ENCODE results near the gene SEPTIN11. TPM values are rescaled to one million over a fixed set of nuclear protein-coding genes. Genes with fewer than 3 reads are reported as not detected.
A peak's percentile ranks its signal among the peaks of the same experiment; 100 is the strongest.

Gene SEPTIN11
- total RNA-seq, 1 donor from 2014 or later = 149 TPM

GRCh38 chr4:76931576-76932276 is 17.8 kb upstream of the SEPTIN11 start:
- H3K27ac Mint-ChIP-seq = no peak overlapping the region
- no peaks in the 10 kb centered on the region for H3K27me3 Mint-ChIP-seq
- TF ChIP-seq, protein P1, sequence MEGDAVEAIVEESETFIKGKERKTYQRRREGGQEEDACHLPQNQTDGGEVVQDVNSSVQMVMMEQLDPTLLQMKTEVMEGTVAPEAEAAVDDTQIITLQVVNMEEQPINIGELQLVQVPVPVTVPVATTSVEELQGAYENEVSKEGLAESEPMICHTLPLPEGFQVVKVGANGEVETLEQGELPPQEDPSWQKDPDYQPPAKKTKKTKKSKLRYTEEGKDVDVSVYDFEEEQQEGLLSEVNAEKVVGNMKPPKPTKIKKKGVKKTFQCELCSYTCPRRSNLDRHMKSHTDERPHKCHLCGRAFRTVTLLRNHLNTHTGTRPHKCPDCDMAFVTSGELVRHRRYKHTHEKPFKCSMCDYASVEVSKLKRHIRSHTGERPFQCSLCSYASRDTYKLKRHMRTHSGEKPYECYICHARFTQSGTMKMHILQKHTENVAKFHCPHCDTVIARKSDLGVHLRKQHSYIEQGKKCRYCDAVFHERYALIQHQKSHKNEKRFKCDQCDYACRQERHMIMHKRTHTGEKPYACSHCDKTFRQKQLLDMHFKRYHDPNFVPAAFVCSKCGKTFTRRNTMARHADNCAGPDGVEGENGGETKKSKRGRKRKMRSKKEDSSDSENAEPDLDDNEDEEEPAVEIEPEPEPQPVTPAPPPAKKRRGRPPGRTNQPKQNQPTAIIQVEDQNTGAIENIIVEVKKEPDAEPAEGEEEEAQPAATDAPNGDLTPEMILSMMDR (conservative IDR thresholded peaks at IDR 0.05) = no peak
- H3K4me3 Mint-ChIP-seq = no peak overlapping the region
- DNase-seq (ENCODE audit: extremely low spot score, unreplicated experiment) = no peak
- H3K4me1 Mint-ChIP-seq (ENCODE audit: unreplicated experiment) = no peaks in the 10 kb centered on the region
- no peaks in the 10 kb centered on the region for H3K36me3 Mint-ChIP-seq
- H3K9me3 Mint-ChIP-seq = no peaks in the 10 kb centered on the region

- no peaks in the 10 kb centered on the region for H3K27me3 Mint-ChIP-seq
- H3K27ac Mint-ChIP-seq = no peak overlapping the region
- H3K36me3 Mint-ChIP-seq = peaks cover 16% of the 10 kb centered on the region
- H3K4me3 Mint-ChIP-seq = no peak overlapping the region
- peaks cover 10% of the 10 kb centered on the region for H3K9me3 Mint-ChIP-seq
- DNase-seq (ENCODE audit: extremely low spot score, unreplicated experiment) = no peak
- TF ChIP-seq, protein P1 (conservative IDR thresholded peaks at IDR 0.05) = no peak
- H3K4me1 Mint-ChIP-seq (ENCODE audit: unreplicated experiment) = no peaks in the 10 kb centered on the region
These were observed 10.4 kb upstream of the SEPTIN11 start for GRCh38 chr4:76939184-76939583.

DNA sequence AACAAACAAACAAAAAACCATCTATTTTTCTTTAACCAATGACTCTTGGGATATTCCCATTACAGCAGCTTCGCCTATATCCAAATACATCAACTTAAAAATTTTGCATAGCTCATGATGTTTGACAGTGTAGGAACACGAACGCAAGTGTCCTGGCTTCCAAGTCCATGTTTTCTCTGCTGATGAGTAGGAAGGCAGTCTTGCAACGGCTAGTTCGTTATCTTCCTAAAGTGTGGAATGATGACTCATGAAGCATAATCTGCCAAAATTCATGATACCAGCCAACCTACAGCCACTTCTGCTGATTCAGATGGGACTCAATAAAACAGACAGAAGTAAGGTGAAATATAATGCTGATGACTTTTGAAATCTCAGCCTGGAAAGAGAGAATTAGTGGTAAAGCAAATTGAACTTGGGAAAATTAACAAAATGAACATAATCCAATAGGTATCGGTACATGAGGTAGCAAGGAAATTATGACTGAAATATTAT is 6.4 kb upstream of the SEPTIN11 start:
- H3K4me3 Mint-ChIP-seq = no peak overlapping the region
- H3K27me3 Mint-ChIP-seq = no peaks in the 10 kb centered on the region
- no peaks in the 10 kb centered on the region for H3K4me1 Mint-ChIP-seq (ENCODE audit: unreplicated experiment)
- H3K9me3 Mint-ChIP-seq = peaks cover 6% of the 10 kb centered on the region
- TF ChIP-seq, protein P1 (conservative IDR thresholded peaks at IDR 0.05) = no peak
- H3K27ac Mint-ChIP-seq = no peak overlapping the region
- DNase-seq (ENCODE audit: extremely low spot score, unreplicated experiment) = no peak
- H3K36me3 Mint-ChIP-seq = peaks cover 25% of the 10 kb centered on the region

DNA sequence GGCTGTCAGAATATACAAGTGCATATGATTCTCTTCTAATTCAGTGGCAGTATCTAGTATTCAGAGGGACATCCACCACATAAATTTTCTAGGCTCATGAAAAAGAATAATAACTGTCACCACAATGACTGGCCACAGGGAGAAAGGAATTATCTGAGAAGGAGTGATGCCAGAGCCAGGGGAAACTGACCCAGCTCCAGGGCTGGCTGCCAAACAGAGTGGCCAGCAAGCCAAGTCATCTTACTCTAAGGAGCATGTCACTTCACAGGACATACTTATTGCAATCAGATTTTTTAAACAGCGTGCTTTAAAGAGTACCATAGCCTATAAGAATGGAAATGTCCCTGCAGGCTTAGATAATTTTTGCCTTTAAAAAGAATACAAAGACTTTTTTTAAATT is 5.8 kb upstream of the SEPTIN11 start:
- peaks cover 6% of the 10 kb centered on the region for H3K9me3 Mint-ChIP-seq
- no peaks in the 10 kb centered on the region for H3K4me1 Mint-ChIP-seq (ENCODE audit: unreplicated experiment)
- no peak overlapping the region for H3K4me3 Mint-ChIP-seq
- TF ChIP-seq, protein P1 (conservative IDR thresholded peaks at IDR 0.05) = no peak
- peaks cover 25% of the 10 kb centered on the region for H3K36me3 Mint-ChIP-seq
- no peak for DNase-seq (ENCODE audit: extremely low spot score, unreplicated experiment)
- H3K27ac Mint-ChIP-seq = no peak overlapping the region
- no peaks in the 10 kb centered on the region for H3K27me3 Mint-ChIP-seq

GRCh38 chr4:76947369-76947768 is 2.2 kb upstream of the SEPTIN11 start:
- peaks cover 16% of the 10 kb centered on the region for H3K36me3 Mint-ChIP-seq
- no peak for DNase-seq (ENCODE audit: extremely low spot score, unreplicated experiment)
- peak overlapping the region; percentile 76 for H3K4me3 Mint-ChIP-seq
- peaks cover 13% of the 10 kb centered on the region for H3K4me1 Mint-ChIP-seq (ENCODE audit: unreplicated experiment)
- H3K27me3 Mint-ChIP-seq = no peaks in the 10 kb centered on the region
- no peak overlapping the region for H3K27ac Mint-ChIP-seq
- H3K9me3 Mint-ChIP-seq = no peaks in the 10 kb centered on the region
- TF ChIP-seq, protein P1 (conservative IDR thresholded peaks at IDR 0.05) = no peak
